Activated CD8-positive, alpha-beta memory T cell treated with anti-CD3 and anti-CD28 coated beads for 4 hours (primary cell): Measurements from ENCODE around the gene ERLEC1.
A peak's percentile ranks its signal among the peaks of the same experiment; 100 is the strongest.
"Not testable (repeated sequence)": the region's sequence is repeated elsewhere in the genome, so short reads cannot be mapped to it uniquely, and the experiment has no call there.

ENCODE experiments used
- DNase-seq, 2 donors: peaks; one replicate each; pipeline ENCODE4 v3.0.0-alpha.2; 2020; ENCODE audit warnings: low read depth in 2 of 2

The ERLEC1 gene, protein sequence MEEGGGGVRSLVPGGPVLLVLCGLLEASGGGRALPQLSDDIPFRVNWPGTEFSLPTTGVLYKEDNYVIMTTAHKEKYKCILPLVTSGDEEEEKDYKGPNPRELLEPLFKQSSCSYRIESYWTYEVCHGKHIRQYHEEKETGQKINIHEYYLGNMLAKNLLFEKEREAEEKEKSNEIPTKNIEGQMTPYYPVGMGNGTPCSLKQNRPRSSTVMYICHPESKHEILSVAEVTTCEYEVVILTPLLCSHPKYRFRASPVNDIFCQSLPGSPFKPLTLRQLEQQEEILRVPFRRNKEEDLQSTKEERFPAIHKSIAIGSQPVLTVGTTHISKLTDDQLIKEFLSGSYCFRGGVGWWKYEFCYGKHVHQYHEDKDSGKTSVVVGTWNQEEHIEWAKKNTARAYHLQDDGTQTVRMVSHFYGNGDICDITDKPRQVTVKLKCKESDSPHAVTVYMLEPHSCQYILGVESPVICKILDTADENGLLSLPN

DNA sequence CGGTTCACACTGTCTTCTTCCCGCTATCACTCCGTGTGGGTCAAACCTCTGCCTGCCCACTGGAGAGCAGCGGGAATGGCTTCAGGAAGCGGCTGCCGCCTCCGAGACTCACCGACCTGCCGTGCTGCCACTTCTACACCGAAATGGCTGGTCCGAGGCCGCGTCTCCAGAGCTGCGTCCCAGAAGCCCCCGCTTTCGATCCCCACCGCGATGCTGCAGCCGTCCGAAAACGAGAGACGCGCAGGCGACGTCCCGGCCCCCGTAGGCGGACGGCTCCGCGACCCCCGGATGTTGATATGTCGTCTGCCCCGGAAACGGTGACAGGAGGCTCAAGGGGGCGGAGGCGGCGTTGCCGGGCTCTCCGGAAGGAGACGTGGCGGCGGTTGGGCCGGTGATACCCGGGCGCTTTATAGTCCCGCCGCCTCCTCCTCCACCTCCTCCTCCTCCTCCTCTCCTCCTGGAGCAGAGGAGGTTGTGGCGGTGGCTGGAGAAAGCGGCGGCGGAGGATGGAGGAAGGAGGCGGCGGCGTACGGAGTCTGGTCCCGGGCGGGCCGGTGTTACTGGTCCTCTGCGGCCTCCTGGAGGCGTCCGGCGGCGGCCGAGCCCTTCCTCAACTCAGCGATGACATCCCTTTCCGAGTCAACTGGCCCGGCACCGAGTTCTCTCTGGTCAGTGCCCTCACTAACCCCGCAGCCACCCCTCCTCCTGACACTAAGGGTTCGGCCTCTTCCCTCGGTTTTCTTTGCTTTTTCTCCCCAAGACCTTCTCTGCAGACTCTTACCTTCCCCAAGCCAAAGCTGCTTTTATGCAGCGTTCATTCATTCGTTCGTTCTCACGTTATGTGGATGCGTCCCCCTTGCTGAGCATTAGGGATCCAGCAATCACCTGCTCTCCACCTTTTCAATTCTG, at the start of gene ERLEC1, which contains the start of gene ASB3:
TSS of gene ERLEC1 (plus strand) at position 340 of the 909 bp plus-strand sequence. CDS start at position 507, 167 bp downstream.
TSS of gene ASB3 (minus strand) at position 249 of the 909 bp plus-strand sequence. CDS start 21,381 bp downstream, outside the sequence.
- DNase-seq, result peak; percentile 77

DNA sequence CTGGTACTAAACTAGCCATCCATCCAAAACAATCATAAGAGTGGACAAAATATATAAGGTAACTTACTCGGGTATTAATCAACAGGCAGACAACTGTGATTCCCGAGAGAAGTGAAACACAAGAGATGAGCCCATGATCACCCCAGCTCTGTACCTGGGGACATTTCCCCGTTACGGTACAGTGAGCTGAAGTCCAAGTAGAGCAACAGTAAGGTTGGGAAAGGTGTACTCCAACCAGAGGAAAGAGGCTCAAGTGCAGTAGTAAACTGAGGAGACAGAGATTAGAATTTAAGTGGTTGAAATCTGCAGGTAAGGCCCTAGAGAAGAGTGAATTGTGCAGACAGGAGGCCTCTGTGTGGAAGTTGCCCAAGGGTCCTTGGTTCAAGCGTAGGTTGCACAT, 49.8 kb upstream of the ERLEC1 start:
- no peak for DNase-seq

DNA sequence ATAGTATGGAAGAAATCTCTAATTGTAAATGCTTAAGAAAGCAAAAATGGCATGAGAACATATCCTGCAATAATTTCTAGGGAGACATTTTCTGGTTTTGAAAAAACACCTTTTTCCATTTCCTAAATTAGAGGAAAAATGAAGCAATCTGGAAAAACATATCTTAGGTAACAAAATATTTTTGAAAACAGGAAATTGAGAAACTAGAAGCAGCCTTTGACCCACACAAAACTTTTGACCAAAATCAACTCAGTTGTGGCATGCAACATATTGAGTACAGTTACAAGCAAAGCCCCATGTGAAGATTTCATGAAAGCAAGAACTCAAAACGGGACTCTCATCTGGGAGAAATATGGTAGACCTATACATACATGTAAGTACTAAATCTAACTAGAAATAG, 47.8 kb upstream of the ERLEC1 start:
- DNase-seq, result no peak

DNA sequence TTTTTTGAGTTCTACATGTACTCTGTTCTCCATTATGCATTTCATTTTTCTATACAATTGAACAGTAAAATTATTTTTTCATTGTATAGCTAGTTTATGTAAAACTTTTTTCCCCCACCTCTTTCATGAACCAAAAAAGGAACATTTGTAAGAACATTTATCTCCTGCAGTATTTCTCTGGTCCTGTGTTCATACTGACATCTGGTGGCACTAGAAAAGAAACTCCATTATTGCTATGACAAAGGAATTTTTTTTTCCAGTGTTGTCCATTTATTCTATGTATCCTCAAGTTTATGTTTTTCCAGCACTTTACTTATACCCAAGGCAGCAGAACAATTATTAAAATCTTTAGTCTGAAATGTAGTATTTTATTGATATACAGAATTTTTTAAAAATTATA, 46.7 kb upstream of the ERLEC1 start:
- no peak for DNase-seq

DNA sequence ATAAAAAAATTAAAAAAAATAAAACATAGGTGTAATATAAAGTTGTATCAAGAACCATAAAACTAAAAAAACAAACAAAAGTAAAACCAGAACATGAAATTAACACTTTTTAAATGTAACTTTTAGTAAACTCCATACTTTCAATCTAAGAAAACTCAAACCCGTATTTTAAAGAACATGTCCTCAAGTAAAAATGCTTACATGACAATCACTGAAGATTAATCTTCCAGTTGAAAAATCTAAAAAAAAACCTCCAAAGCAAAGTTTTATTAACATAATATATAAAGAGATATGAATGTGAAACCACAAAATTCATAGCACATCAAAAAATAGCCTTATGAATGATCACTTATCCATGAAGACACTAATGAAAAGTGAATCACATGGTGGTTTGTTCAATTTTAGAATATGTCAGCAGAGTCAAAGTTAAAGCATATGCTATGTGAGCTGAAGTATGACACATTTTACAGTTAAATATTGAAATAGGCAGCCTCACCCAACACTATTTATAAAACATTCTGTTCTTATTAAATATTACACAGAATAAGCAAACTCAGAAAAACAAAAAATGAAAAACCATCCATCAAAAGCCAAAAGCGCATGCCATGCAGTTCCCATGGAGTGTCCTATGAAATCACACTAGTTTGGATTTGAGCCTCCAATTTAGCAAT, 42.3 kb upstream of the ERLEC1 start:
- no peak for DNase-seq

DNA sequence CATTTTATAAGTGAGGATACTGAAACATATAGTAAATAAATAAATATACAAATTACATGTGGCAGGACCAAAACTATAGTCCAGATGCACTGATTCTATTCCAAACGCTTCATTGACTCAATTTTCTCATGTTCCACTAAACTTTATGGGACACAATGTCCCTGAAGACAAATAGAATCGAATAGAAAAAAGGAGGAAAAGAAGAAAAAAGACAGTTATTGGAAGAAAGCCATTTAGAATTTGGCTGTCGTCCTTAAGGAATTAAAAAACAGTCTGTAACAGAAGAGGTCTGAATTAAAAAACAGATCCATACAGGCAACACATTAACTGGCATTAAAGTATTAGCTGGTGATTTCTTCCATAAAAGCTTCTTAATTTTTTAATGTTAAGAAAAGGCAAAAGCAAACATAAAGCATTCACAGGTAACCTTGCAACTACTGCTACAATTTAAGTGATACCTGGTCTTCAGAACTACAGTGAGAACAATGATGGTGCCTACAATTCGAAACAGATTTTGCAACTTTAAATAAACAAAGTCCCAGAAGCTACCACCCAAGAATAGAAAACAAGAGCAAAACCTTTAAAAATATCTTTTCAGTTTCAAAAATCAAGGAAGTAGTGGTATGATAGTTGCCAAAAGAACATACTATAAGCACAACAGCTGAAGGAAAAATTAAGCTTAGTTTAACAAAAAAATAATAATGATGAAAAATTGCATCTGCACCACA, 36.6 kb upstream of the ERLEC1 start:
- DNase-seq, result no peak

DNA sequence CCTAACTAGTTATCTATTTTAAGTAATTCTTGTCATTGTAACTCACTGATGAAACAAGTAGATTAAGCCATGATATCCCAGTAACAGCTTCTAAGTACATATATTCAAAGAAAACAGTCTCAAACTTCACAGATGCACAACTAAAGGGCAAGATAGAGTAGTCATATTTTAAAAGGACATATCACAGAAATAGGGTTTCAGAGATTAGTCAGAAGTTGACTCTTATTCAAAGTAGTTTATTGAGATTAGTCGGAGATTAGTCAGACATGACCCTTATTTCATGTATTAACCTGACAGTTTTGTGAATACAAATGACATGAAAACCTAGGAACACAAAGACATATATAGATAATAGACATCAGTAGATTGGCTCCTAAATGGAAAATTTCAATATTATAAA, 35.1 kb upstream of the ERLEC1 start:
- no peak for DNase-seq

DNA sequence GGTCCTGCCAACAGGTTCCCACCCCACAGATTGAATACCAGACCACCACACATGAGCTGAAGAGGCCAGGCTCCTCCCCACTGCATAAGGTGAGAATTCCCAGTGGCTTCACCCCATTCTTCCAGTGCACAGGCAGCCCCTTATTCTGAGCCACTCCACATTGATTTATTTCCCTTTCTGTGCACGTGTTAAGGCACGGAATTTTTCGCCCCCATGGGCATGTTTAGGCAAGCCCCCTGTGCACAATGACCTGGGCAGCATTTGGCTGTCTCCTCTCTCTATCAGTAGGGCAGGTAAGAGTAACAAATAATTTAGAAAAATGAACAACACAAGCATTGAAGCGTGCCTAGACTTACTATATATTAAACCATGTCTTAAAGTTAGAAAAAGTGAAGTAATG, 34.5 kb upstream of the ERLEC1 start:
- no peak for DNase-seq

DNA sequence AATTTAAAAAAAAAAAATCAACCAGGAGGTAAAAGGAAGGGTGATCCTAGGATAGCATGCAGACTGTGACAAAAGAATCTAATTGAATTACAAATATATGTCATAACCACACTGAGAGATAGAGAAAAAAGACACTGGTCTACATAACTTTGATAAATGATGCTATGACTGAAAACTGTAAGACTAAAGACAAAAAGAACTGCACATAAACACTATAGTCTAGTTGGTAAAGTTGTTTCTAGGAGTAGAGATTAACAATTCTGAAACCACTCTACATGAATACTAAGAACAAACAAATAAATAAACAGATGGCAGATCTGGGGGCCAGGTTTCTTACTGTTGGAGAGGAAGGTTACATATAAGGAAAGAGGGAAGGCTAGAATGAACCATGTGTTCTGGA, 33.8 kb upstream of the ERLEC1 start:
- no peak for DNase-seq

DNA sequence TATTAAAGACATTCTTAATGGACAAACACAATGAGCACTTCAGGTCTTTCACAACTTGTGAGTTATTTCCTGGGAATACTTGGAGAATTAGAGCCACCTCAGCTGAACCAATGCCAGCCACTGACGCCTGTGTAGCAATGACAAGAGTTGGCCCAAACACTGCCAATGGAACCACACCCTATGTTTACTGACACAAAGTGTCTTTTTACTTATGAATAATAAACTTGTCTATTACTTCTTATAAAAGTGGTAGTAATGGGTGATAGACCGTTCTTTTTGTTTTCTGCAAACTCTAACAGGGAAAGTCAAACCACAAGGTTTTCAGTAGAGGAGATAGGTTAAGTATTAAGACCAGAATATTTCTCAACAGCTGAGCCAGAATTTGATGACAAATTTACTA, 31.7 kb upstream of the ERLEC1 start:
- no peak for DNase-seq

DNA sequence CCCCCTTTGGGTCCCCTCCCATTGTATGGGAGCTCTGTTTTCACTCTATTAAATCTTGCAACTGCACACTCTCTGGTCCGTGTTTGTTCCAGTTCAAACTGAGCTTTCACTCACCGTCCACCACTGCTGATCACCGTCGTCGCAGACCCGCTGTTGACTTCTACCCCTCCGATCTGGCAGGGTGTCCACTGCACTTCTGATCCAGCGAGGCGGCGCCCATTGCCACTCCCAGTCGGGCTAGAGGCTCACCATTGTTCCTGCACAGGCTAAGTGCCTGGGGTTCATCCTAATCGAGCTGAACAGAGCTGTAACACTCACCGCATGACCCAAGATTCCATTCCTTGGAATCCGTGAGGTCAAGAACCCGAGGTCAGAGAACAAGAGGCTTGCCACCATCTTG, 30.2 kb upstream of the ERLEC1 start:
- no peak for DNase-seq

DNA sequence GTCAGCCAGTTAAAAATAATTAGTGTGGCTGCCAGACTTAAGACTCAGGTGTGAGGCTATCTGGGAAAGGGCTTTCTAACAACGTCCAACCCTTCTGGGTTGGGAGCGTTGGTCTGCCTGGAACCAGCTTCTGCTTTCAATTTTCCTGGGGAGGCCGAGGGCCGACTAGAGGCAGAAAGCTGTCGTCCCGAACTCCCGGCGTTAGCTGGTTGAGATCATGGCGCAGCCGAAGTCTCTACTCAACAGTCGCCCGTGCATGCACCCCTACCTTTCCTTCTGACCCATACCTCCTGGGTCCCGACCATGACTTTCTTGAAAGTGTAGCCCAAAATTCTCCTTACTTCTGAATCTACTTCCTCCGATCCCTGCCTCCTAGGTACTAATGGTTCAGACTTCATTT, 29.6 kb upstream of the ERLEC1 start:
- DNase-seq, result not testable (repeated sequence)

DNA sequence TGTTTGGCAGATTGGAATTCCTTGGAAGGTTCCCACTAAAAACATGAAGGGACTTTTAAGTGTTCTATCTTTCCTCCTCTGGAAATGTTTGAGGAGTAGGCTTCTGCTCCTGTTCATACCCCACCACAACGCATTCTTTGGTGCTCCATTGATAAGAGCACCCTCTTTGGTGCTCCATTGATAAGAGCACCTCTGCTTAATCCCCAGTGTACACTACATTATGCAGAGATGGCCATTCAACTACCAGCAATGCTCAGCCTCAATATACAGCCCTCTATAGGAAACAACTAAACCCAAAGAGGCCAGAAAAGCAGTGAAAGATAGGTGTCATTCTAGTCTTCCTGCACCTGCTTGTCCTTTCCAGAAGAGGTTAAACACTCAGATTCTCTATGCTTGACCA, 21.1 kb upstream of the ERLEC1 start:
- DNase-seq, result no peak

DNA sequence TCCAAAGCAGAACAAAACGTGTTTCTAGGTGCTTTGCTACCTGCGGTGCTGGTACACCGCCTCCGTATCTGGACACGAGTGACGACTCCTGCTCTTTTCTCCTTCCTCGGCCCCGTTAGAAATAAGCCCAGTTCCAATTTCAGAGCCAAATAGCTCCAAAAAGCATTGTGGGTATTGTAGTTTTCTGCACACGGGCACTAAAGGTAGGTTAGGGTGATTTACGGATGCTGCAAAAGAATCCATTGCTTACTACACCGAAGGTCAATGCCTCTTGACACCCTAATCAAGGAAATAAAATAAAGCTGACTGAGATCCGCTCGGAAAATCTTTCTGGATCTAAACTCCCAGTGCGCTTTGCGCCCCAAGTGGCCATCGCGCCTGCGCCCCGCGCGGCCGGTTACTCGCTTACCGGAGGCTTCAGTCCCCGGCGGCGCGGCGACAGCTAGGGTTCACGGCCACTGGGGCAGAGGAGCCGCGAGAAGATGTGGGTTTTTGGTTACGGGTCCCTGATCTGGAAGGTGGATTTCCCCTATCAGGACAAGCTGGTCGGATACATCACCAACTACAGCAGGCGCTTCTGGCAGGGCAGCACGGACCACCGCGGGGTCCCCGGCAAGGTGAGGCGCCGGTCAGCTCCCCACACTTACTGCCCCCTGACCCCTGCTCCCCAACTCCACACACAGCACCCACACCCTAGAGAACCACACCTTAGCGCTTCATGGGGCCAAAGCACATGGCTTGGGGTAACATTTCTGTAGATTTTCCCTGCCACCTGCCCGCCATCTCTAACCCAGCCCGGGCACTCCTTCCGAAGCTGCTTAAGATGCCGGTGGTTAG, 19.2 kb upstream of the ERLEC1 start, which contains the start of gene CHAC2:
TSS of gene CHAC2 (plus strand) at position 400 of the 837 bp plus-strand sequence. CDS start at position 483, 83 bp downstream.
- peak; percentile 60 to 68 for DNase-seq

DNA sequence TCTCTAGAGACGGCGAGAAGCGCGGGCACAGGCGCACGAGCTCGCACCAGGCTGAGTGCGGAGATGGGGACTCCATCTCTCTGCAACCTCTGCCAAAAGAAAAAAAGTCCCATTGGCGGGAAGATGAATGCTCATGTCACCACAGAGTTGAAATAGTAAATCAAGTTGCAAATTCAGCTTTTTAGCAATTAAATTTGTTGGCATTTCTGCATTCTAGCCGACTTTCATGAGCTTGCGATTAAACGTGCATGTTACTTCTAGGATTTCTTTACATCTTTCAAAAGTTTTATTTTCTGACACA, 18.7 kb upstream of the ERLEC1 start:
- no peak for DNase-seq

DNA sequence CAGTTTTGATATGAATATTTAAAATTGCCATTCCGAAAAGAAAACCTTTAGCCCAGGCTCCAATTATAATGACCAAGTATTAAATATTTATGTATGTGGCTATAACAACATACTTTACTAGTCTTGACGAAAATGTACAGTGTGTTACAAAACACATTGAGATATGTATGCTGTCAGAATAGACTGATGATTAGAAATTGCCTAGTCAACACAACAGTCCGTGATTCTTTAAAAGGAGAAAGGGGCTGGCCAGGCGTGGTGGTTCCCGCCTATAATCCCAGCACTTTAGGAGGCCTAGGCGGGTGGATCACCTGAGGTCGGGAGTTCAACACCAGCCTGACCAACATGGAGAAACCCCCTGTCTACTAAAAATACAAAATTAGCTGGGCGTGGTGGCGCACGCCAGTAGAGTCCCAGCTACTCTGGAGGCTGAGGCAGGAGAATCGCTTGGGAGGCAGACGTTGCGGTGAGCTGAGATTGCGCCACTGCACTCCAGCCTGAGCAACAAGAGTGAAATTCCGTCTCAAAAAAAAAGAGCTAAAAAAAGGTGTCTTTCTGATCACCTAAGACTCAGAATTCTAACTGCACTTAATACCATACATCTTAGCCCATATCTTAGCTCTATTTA, 17.4 kb upstream of the ERLEC1 start:
- no peak for DNase-seq

DNA sequence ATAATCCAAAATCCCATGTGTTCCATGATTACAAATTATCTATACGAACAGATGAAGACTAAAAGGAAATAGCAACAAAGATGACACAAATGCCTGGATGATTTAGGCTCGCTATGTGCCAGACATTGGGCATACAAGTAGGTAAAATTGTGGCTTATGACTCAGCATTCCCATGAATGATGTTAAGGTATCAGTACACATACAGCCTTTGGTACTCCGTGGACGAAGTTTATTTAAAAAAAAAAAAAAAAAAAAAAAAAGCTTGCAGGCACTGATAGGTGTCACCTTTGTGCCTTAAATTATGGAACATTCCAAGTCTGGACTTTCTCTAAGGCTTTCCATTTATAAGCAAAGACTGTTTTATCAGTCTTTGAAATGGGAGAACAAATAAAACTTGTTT, 16.6 kb upstream of the ERLEC1 start:
- no peak for DNase-seq

DNA sequence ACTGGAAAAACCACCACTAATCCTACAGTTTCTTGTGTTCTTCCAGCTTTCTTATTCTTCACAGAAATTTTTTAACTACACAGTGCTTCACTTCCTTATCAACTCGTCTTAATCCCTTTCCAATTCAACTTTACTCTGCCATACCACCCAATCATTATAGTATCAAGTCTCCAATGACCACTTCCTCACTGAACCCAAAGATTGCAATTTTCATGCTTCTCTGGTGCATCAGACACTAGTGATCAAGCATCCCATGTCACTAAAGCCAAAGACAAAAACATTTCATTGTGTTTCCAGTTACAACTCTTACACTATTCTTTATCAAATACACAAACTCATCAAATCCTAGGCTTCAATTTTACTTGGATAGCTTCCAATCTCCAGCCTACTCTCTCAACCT, 9.7 kb upstream of the ERLEC1 start:
- DNase-seq, result no peak

DNA sequence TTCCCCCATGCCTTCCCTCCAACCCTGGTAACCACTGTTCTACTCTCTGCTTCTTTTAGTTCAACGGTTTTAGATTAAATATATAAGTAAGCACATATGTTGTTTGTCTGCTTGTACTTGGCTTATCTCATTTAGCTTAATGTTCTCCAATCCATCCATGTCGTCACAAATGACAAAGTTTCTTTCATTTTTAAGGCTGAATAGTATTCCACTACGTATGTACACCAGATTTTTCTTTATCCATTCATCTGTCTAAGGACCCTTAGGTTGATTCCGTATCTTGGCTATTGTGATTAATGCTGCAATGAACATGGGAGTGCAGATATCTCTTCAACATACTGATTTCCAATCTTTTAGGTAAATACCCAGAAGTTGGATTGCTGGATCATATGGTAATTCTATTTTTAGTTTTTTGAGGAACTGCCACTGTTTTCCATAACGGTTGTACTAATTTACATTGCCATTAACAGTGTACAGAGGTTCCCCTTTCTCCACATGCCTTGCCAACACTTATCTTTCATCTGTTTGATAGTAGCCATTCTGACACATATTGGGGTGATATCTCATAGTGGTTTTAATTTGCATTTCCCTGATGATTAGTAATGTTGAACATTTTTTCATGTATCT, 8.2 kb upstream of the ERLEC1 start:
- no peak for DNase-seq

DNA sequence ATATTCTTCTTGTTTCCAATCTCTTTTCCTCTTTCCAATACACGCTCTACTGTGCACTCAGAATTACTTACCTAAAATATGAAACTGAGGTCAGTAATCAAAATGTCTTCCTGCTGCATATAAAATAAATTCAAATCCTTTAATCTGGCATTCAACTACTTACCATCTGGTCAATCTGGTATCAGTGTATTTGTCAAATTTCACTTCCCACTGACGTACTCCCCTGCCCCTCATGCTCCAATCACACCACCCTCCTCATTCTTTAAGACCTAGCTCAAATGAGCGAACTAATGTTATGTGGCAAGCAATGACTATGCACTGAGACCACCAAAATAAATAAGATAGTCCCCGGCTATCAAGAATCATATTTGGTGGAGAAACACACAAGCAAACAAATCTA, 6.8 kb upstream of the ERLEC1 start:
- DNase-seq, result no peak
